ENCODE measurements around the gene FHL2.

- TF ChIP-seq CTCF (IDR thresholded peaks at IDR 0.05; ENCODE audit: low read length): no peak
- TF ChIP-seq EZH2phosphoT487 (IDR thresholded peaks at IDR 0.05; ENCODE audit: low read length): no peak
Measured at GRCh38 chr2:105336786-105337121, 62.1 kb downstream of the FHL2 start.

Measured in MM.1S (cell line).